MM.1S (cell line): ENCODE results near the gene JMJD7.

Experiments used
- DNase-seq: peaks from one replicate; pipeline ENCODE4 v3.0.0-alpha.2; 2015
- H2AFZ ChIP-seq: fragments of 300-600 bp; sonication (generic); 2 replicates; pipeline ENCODE4 v1.6.0; 2016; ENCODE audit warnings: antibody characterized with exemption, low read length
- H3F3A ChIP-seq: fragments of 300-600 bp; sonication (generic); 2 replicates; pipeline ENCODE4 v1.6.1; 2016; ENCODE audit warnings: mild to moderate bottlenecking, antibody characterized with exemption, low read length, moderate library complexity, mixed read lengths; ENCODE audit not compliant: insufficient read depth
- H3K27ac ChIP-seq: fragments of 300-600 bp; sonication (generic); 2 replicates; pipeline ENCODE4 v1.5.1; 2016; ENCODE audit warnings: mild to moderate bottlenecking, low read length
- H3K27me3 ChIP-seq: fragments of 300-600 bp; sonication (generic); replicated peaks from 2 replicates; pipeline ENCODE4 v1.6.0; 2016; ENCODE audit warnings: low read length; ENCODE audit not compliant: insufficient read depth
- H3K36me3 ChIP-seq: fragments of 300-600 bp; sonication (generic); replicated peaks from 2 replicates; pipeline ENCODE4 v1.6.1; 2016; ENCODE audit warnings: mild to moderate bottlenecking, low read length, mixed read lengths; ENCODE audit not compliant: insufficient read depth
- H3K4me1 ChIP-seq: fragments of 300-600 bp; sonication (generic); 2 replicates; pipeline ENCODE4 v1.6.1; 2016; ENCODE audit warnings: low read length, mixed read lengths
- H3K4me2 ChIP-seq: fragments of 300-600 bp; sonication (generic); 2 replicates; pipeline ENCODE4 v1.6.0; 2016; ENCODE audit warnings: low read depth, low read length
- H3K4me3 ChIP-seq: fragments of 300-600 bp; sonication (generic); 2 replicates; pipeline ENCODE4 v1.5.1; 2016; ENCODE audit warnings: low read length, mixed read lengths
- H3K79me2 ChIP-seq: fragments of 300-600 bp; sonication (generic); 2 replicates; pipeline ENCODE4 v1.6.1; 2016; ENCODE audit warnings: mixed run types, low read length, mixed read lengths
- H3K9ac ChIP-seq: fragments of 300-600 bp; sonication (generic); 2 replicates; pipeline ENCODE4 v1.6.1; 2016; ENCODE audit warnings: low read length, mixed read lengths
- H3K9me2 ChIP-seq: fragments of 300-600 bp; sonication (generic); replicated peaks from 2 replicates; pipeline ENCODE4 v1.6.1; 2016; ENCODE audit warnings: mild to moderate bottlenecking, low read length, mixed read lengths; ENCODE audit not compliant: insufficient read depth
- H3K9me3 ChIP-seq: fragments of 300-600 bp; sonication (generic); replicated peaks from 2 replicates; pipeline ENCODE4 v1.6.1; 2016; ENCODE audit warnings: mild to moderate bottlenecking, low read length, mixed read lengths; ENCODE audit not compliant: insufficient read depth
- H4K20me1 ChIP-seq: fragments of 300-600 bp; sonication (generic); 2 replicates; pipeline ENCODE4 v1.6.1; 2016; ENCODE audit warnings: mild to moderate bottlenecking, low read length, moderate library complexity, mixed read lengths; ENCODE audit not compliant: insufficient read depth
- EZH2 ChIP-seq: fragments of 300-600 bp; sonication (generic); optimal IDR thresholded peaks from 2 replicates; pipeline ENCODE3; 2017; ENCODE audit warnings: low read depth, mild to moderate bottlenecking, antibody characterized with exemption, low read length, mixed read lengths
- EZH2phosphoT487 ChIP-seq: fragments of 300-600 bp; sonication (generic); IDR thresholded peaks from 2 replicates; pipeline ENCODE4 v1.6.1; 2018; ENCODE audit warnings: antibody characterized with exemption, low read length
- TF ChIP-seq, protein P1 (sequence below): fragments of 300-600 bp; sonication (generic); IDR thresholded peaks from 2 replicates; pipeline ENCODE4 v1.5.1; 2016; ENCODE audit warnings: antibody characterized with exemption, low read length, mixed read lengths

JMJD7 gene

DNA sequence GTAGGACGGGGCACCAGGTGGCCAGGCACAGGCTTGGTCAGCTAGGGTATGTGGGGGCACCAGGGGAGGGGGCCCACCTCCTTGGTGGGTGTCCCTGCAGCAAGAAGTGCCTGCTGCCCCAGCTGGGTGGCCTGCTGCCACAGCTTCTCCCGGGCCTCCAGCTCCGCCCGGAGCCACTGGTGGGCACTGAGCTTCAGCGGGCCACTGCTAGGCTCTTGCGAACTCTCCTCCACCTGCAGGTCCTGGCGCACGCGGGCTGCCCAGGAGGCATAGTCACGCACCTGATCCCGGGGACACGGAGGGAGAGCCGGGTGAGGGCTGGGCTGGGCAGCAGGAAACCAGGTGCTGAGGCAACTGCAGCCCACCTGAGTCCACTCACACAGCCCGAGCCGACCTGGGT, 40.4 kb downstream of the JMJD7 start:
- H3K9ac ChIP-seq: no peak overlapping the region
- H3K9me2 ChIP-seq: no peaks in the 10 kb centered on the region
- H3K9me3 ChIP-seq: no peaks in the 10 kb centered on the region
- no peaks in the 10 kb centered on the region for H3F3A ChIP-seq
- H3K79me2 ChIP-seq: no peaks in the 10 kb centered on the region
- no peaks in the 10 kb centered on the region for H4K20me1 ChIP-seq
- no peak for TF ChIP-seq EZH2phosphoT487
- TF ChIP-seq, protein P1, sequence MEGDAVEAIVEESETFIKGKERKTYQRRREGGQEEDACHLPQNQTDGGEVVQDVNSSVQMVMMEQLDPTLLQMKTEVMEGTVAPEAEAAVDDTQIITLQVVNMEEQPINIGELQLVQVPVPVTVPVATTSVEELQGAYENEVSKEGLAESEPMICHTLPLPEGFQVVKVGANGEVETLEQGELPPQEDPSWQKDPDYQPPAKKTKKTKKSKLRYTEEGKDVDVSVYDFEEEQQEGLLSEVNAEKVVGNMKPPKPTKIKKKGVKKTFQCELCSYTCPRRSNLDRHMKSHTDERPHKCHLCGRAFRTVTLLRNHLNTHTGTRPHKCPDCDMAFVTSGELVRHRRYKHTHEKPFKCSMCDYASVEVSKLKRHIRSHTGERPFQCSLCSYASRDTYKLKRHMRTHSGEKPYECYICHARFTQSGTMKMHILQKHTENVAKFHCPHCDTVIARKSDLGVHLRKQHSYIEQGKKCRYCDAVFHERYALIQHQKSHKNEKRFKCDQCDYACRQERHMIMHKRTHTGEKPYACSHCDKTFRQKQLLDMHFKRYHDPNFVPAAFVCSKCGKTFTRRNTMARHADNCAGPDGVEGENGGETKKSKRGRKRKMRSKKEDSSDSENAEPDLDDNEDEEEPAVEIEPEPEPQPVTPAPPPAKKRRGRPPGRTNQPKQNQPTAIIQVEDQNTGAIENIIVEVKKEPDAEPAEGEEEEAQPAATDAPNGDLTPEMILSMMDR: no peak
- no peak overlapping the region for H3K4me3 ChIP-seq
- no peaks in the 10 kb centered on the region for H3K36me3 ChIP-seq
- no peak overlapping the region for H2AFZ ChIP-seq
- no peak overlapping the region for H3K27ac ChIP-seq
- no peaks in the 10 kb centered on the region for H3K4me1 ChIP-seq
- H3K27me3 ChIP-seq: peaks cover 89% of the 10 kb centered on the region
- no peak overlapping the region for H3K4me2 ChIP-seq
- no peak for DNase-seq

DNA sequence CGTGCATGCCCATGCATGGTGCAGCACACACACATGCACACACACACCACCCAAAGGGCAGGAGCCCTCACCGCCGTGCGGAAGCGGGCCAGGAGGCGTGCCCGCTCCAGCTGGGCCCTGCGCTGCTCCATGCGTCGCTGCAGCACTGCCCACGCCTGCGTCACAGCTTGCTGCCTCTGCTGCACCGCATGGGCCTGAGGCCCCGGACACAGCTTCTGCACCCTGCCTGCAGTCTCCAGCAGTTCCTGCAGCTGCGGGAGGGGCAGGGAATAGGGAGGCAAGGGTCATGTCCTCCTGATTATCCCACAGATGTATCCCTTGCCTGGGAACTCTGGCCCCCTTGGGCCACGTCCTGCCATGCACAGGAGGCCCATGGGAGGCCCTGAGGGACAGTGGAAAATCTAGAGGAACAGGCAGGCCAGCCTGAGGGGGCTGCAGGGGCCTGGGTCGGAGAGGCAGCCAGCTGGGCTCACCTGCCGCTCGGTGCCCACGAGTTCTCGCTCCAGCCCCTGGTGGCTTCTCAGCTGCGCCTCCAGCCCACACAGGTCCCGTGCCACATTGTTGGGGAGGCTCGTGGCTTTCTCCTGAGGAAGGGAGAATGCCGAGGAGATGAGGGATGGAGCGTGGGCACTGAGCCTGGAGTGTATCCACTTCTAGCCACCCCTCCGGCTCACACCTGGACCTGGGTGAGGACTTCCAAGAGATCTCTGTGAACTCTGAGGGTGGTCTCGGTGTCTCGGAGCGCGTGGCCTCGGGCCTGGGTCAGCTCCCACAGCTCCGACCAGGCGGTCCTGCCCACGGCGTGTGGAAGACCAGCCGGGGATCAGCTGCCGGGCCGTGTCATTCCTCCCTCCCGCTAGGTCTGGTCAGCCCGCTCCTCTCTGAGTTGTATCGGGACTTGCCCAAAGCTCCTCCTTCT, 42.1 kb downstream of the JMJD7 start:
- H3F3A ChIP-seq: no peaks in the 10 kb centered on the region
- H3K79me2 ChIP-seq: no peaks in the 10 kb centered on the region
- no peaks in the 10 kb centered on the region for H3K4me1 ChIP-seq
- H3K36me3 ChIP-seq: no peaks in the 10 kb centered on the region
- no peak for DNase-seq
- H3K27ac ChIP-seq: no peak overlapping the region
- no peak overlapping the region for H3K9ac ChIP-seq
- H3K9me3 ChIP-seq: no peaks in the 10 kb centered on the region
- H4K20me1 ChIP-seq: no peaks in the 10 kb centered on the region
- H2AFZ ChIP-seq: no peak overlapping the region
- H3K4me3 ChIP-seq: no peak overlapping the region
- no peak overlapping the region for H3K4me2 ChIP-seq
- no peaks in the 10 kb centered on the region for H3K9me2 ChIP-seq
- TF ChIP-seq, protein P1: no peak
- no peak for TF ChIP-seq EZH2phosphoT487
- no peak for TF ChIP-seq EZH2
- peaks cover 89% of the 10 kb centered on the region for H3K27me3 ChIP-seq

DNA sequence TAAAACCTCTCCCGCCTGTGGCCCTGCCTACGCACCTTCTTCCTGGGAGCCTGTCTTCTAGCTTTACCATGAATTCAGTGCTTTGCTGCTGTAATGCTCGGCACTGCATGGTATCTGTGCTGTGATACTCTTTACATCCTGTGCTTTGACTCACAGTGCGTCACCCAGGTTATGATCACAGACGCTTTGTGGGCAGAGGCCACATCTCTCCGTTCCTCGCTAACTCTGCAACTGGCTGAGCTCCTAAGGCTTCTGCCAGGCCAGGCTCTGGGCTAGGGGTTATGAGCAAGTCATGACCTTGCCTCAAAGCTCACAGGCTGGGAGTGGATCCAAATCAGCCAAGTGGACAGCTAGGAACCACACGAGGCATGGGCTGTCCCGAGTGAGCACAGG, 42.8 kb downstream of the JMJD7 start:
- Histone ChIP-seq H2AFZ (no peak overlapping the region), H3K9me2 (no peaks in the 10 kb centered on the region), H3K4me1 (no peaks in the 10 kb centered on the region), H3F3A (no peaks in the 10 kb centered on the region), H3K4me2 (no peak overlapping the region), H3K9me3 (no peaks in the 10 kb centered on the region), H3K27ac (no peak overlapping the region), H3K9ac (no peak overlapping the region), H3K36me3 (no peaks in the 10 kb centered on the region), H4K20me1 (no peaks in the 10 kb centered on the region), H3K79me2 (no peaks in the 10 kb centered on the region), H3K4me3 (no peak overlapping the region), H3K27me3 (peaks cover 93% of the 10 kb centered on the region)
- no peak for DNase-seq
- TF ChIP-seq EZH2: no peak
- TF ChIP-seq, protein P1: no peak
- no peak for TF ChIP-seq EZH2phosphoT487
